Gastrocnemius medialis (tissue), 4 donors: Measurements from ENCODE around the gene ROR2. TPM values are rescaled to one million over a fixed set of nuclear protein-coding genes. Genes with fewer than 3 reads are reported as not detected.

Experiments used
- ATAC-seq, 2 donors: fragments of 150-250 bp; one replicate each; pipeline ENCODE4 v1.9.1; 2016
- DNase-seq, 2 donors: peaks; one replicate each; pipeline ENCODE4 v3.0.0-alpha.2; 2019
- H3K27ac ChIP-seq, 4 donors: fragments of 200-600 bp; sonication (generic); 1 replicate in 1 of 4; 2 replicates in 3 of 4; pipeline ENCODE4 v1.5.1; 2016 to 2018; ENCODE audit warnings: mild to moderate bottlenecking in 2 of 4, moderate library complexity in 1 of 4
- H3K27me3 ChIP-seq, 3 donors: fragments of 200-600 bp; sonication (generic) in 2 of 3; 1 replicate in 1 of 3; 2 replicates in 2 of 3; pipeline versions ENCODE4 v1.5.1 to v1.6.0; 2016 to 2019; ENCODE audit warnings: mild to moderate bottlenecking in 1 of 3, moderate library complexity in 1 of 3
- H3K36me3 ChIP-seq, 2 donors: fragments of 200-600 bp; sonication (generic) in 1 of 2; one replicate each; pipeline ENCODE4 v1.5.1; 2017 to 2018
- H3K4me1 ChIP-seq, 2 donors: fragments of 200-600 bp; sonication (generic) in 1 of 2; one replicate each; pipeline ENCODE4 v1.5.1; 2016 to 2017; ENCODE audit warnings: mild to moderate bottlenecking in 2 of 2
- H3K4me3 ChIP-seq, 4 donors: fragments of 200-600 bp; sonication (generic) in 3 of 4; 1 replicate in 1 of 4; 2 replicates in 3 of 4; pipeline ENCODE4 v1.5.1; 2016 to 2019; ENCODE audit warnings: mild to moderate bottlenecking in 2 of 4
- H3K9me3 ChIP-seq, 3 donors: fragments of 200-600 bp; sonication (generic) in 2 of 3; 1 replicate in 1 of 3; 2 replicates in 2 of 3; pipeline ENCODE4 v1.5.1; 2016 to 2019
- POLR2A ChIP-seq, 2 donors: fragments of 450-650 bp; IDR thresholded peaks; one replicate each; pipeline ENCODE4 v1.6.1; 2017; ENCODE audit warnings: antibody characterized with exemption in 2 of 2, mild to moderate bottlenecking in 2 of 2, moderate library complexity in 2 of 2
- in situ Hi-C, 4 donors: fragments of 200-750 bp; cut with MboI; loops; one replicate each; pipeline versions ENCODE4 v1.15.0 to v1.8.0; 2017; ENCODE audit warnings: low sequenced_read_pairs in 4 of 4
- intact Hi-C: fragments of 100-400 bp; cut with DNase I; formaldehyde crosslinking; loops from one replicate; pipeline ENCODE4 v1.15.1; 2023; ENCODE audit warnings: low total_unique reads
- total RNA-seq, 4 donors: library from RNA; depleted of rRNA; stranded (reverse); fragments of >200 nt; gene quantifications; one replicate each; pipeline versions ENCODE4 v1.1.0 to v1.2.3, GENCODE V29; 2016
- TF ChIP-seq, protein P1 (sequence below), 5 experiments: fragments of 450-650 bp in 3 of 5; fragments of 200-600 bp in 2 of 5; sonication (generic) in 2 of 5; IDR thresholded peaks in 4 of 5; conservative IDR thresholded peaks in 1 of 5; 1 replicate in 4 of 5; 2 replicates in 1 of 5; pipeline ENCODE4 v1.5.1; 2016 to 2019; ENCODE audit warnings: antibody characterized with exemption in 5 of 5, mild to moderate bottlenecking in 3 of 5, moderate library complexity in 3 of 5

ROR2 gene
- total RNA-seq, 4 donors from 2014 or later: 0.15 to 1.2 (median 0.61) TPM

DNA sequence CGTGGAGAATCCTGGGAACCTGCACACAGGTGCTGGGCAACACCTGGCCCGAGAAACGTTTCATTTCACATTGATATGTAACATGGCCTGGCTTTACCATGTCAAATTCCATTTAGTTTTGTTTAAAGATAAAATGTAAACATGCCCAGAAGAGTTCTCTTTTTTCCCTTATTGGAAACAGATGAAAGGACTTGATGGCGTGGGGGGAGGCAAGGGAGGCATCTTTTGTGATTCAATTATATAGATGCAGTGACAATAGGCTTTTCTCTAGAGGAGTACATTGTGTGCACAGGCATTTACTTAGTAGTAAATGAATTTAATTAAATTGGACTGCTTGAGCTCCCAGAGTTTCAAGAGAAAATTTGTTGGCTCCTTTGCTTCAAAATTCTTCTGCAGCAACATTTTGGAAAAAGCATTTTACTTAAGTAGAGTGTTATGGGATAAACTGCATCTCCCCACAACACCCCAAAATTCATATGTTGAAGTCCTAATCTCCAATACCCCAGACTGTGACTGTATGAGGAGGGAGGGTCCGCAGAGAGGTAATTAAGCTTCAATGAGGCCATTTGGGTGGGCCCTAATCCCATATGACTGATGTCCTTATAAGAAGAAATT is 272.1 kb downstream of the ROR2 start:
- Histone ChIP-seq H3K4me1 (no peaks in the 10 kb centered on the region), H3K27ac (no peak overlapping the region), H3K36me3 (no peaks in the 10 kb centered on the region), H3K9me3 (no peaks in the 10 kb centered on the region), H3K27me3 (no peaks in the 10 kb centered on the region), H3K4me3 (no peak overlapping the region)
- no peak for DNase-seq
- intact Hi-C loops (loop anchor here (10.0 kb wide), 1 partner anchor 243 kb away; no protein-coding TSS in a partner anchor), in situ Hi-C loops (loop anchor here (10.0 to 25.0 kb wide), 3 partner anchors 641 to 766 kb away; no protein-coding TSS in a partner anchor)
- ATAC-seq: no peak
- TF ChIP-seq POLR2A (IDR thresholded peaks at IDR 0.05): no peak

GRCh38 chr9:91677331-91677730 is 272.7 kb downstream of the ROR2 start:
- DNase-seq: no peak
- Histone ChIP-seq H3K27ac (no peak overlapping the region), H3K4me3 (no peak overlapping the region), H3K27me3 (no peaks in the 10 kb centered on the region), H3K4me1 (no peaks in the 10 kb centered on the region), H3K36me3 (no peaks in the 10 kb centered on the region), H3K9me3 (no peaks in the 10 kb centered on the region)
- in situ Hi-C loops (loop anchor here (10.0 to 25.0 kb wide), 3 partner anchors 640 to 765 kb away; no protein-coding TSS in a partner anchor), intact Hi-C loops (loop anchor here (10.0 kb wide), 1 partner anchor 243 kb away; no protein-coding TSS in a partner anchor)
- ATAC-seq: no peak
- TF ChIP-seq, protein P1, sequence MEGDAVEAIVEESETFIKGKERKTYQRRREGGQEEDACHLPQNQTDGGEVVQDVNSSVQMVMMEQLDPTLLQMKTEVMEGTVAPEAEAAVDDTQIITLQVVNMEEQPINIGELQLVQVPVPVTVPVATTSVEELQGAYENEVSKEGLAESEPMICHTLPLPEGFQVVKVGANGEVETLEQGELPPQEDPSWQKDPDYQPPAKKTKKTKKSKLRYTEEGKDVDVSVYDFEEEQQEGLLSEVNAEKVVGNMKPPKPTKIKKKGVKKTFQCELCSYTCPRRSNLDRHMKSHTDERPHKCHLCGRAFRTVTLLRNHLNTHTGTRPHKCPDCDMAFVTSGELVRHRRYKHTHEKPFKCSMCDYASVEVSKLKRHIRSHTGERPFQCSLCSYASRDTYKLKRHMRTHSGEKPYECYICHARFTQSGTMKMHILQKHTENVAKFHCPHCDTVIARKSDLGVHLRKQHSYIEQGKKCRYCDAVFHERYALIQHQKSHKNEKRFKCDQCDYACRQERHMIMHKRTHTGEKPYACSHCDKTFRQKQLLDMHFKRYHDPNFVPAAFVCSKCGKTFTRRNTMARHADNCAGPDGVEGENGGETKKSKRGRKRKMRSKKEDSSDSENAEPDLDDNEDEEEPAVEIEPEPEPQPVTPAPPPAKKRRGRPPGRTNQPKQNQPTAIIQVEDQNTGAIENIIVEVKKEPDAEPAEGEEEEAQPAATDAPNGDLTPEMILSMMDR (IDR thresholded peaks at IDR 0.05 in 4 of 5, conservative IDR thresholded peaks at IDR 0.05 in 1 of 5): no peak
- TF ChIP-seq POLR2A (IDR thresholded peaks at IDR 0.05): no peak

DNA sequence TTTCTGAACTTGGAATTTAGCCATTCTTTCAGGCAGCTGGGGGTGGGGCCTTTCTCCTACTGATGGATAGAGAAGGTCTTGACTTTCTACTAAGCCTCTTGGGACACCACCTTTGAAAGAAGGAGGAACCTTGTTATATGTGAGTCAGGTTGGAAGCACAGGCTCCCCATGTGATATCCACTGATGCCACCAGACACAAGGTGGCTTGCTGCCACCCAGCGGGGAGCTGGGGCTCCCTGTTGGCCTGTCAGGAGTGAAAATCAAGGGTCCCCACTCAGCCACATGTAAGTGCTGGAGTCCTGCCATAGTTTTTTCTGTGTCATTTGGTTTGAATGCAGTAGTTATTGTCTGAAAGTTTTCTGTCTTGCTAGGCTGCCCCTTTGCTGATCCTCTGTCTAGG is 274.0 kb downstream of the ROR2 start:
- Histone ChIP-seq H3K4me3 (no peak overlapping the region), H3K9me3 (no peaks in the 10 kb centered on the region), H3K27ac (no peak overlapping the region), H3K4me1 (no peaks in the 10 kb centered on the region), H3K36me3 (no peaks in the 10 kb centered on the region), H3K27me3 (no peaks in the 10 kb centered on the region)
- in situ Hi-C loops: loop anchor here (10.0 to 25.0 kb wide), 3 partner anchors 639 to 764 kb away; no protein-coding TSS in a partner anchor
- intact Hi-C loops: loop anchor here (10.0 kb wide), 1 partner anchor 241 kb away; no protein-coding TSS in a partner anchor
- TF ChIP-seq, protein P1 (IDR thresholded peaks at IDR 0.05 in 4 of 5, conservative IDR thresholded peaks at IDR 0.05 in 1 of 5): no peak
- no peak for TF ChIP-seq POLR2A (IDR thresholded peaks at IDR 0.05)
- no peak for ATAC-seq
- DNase-seq: no peak

DNA sequence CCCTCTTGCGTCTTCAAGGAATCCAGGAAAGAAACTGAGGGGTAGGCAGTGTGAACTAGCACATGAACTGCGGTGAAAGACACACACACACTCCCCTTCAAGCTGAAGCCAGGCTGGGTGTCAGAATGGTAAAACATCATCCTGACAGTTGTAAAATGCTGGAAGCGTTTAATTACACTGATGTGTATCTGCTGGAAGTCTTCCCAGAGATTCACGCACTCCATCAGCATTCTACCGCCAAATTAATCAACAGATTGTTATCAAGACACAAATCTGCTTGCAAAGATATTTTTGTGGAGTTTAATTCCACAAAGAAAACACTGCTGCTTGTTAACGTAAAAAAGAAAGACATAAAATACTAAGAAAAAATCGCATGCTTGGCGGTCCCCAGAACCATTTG is 285.4 kb downstream of the ROR2 start:
- H3K9me3 ChIP-seq: no peaks in the 10 kb centered on the region
- no peak overlapping the region for H3K27ac ChIP-seq
- no peak for DNase-seq
- H3K4me3 ChIP-seq: no peak overlapping the region
- H3K27me3 ChIP-seq: no peaks in the 10 kb centered on the region
- intact Hi-C loops: loop anchor here (10.0 kb wide), 1 partner anchor 530 kb away; no protein-coding TSS in a partner anchor
- no peak for ATAC-seq
- TF ChIP-seq, protein P1 (IDR thresholded peaks at IDR 0.05 in 4 of 5, conservative IDR thresholded peaks at IDR 0.05 in 1 of 5): no peak
- TF ChIP-seq POLR2A (IDR thresholded peaks at IDR 0.05): no peak
- in situ Hi-C loops: no loop called here
- no peaks in the 10 kb centered on the region for H3K4me1 ChIP-seq
- H3K36me3 ChIP-seq: no peaks in the 10 kb centered on the region

- DNase-seq: no peak
Measured at GRCh38 chr9:91663858-91664257, 286.2 kb downstream of the ROR2 start.

More at GRCh38 chr9:91663858-91664257, 286.2 kb downstream of the ROR2 start:
- Histone ChIP-seq H3K27ac (no peak overlapping the region), H3K36me3 (no peaks in the 10 kb centered on the region), H3K4me1 (no peaks in the 10 kb centered on the region), H3K9me3 (no peaks in the 10 kb centered on the region), H3K27me3 (no peaks in the 10 kb centered on the region), H3K4me3 (no peak overlapping the region)
- intact Hi-C loops: loop anchor here (10.0 kb wide), 1 partner anchor 529 kb away; no protein-coding TSS in a partner anchor
- no peak for TF ChIP-seq POLR2A (IDR thresholded peaks at IDR 0.05)
- in situ Hi-C loops: no loop called here
- ATAC-seq: no peak
